ENCODE results near the gene DGKK. TPM values are rescaled to one million over a fixed set of nuclear protein-coding genes. Genes with fewer than 3 reads are reported as not detected.

DGKK gene
- total RNA-seq, 1 donor: not detected

DNA sequence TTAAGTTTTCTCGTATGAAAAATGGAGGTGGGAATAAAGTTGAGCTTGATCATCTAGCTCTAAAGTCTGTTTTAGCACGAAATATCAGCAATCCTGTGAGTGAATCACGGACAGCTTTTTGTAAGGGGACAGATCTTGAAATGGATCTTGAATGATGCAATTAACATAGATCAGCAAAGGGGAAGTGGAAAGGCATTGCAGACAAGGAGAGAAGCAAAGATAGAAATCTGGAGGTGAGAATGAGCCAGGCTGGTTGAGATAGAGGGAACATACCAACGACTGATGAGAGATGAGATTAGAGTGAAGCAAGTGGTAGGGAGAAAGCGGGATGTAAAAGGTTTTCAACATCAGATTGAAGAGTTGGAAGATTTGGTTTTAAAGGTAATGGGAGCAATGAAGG lies 4.6 kb upstream of the DGKK start:
- Histone ChIP-seq H3K4me2 (ENCODE audit: insufficient read depth, low read length) (no peak overlapping the region), H3K4me1 (ENCODE audit: insufficient read depth, low read length) (no peaks in the 10 kb centered on the region), H4K20me1 (ENCODE audit: insufficient read depth, low read length) (no peaks in the 10 kb centered on the region), H3K79me2 (ENCODE audit: insufficient read depth, low read length) (no peaks in the 10 kb centered on the region), H3K4me3 (ENCODE audit: insufficient read depth, low read length) (no peak overlapping the region), H2AFZ (ENCODE audit: low read length) (no peak overlapping the region), H3K27me3 (ENCODE audit: insufficient read depth, low read length) (peaks cover 21% of the 10 kb centered on the region), H3K9me3 (ENCODE audit: low read depth, low read length) (no peaks in the 10 kb centered on the region), H3K27ac (ENCODE audit: low read depth, low read length) (no peak overlapping the region), H3K36me3 (ENCODE audit: insufficient read depth, low read length) (no peaks in the 10 kb centered on the region)
- TF ChIP-seq, protein P1, sequence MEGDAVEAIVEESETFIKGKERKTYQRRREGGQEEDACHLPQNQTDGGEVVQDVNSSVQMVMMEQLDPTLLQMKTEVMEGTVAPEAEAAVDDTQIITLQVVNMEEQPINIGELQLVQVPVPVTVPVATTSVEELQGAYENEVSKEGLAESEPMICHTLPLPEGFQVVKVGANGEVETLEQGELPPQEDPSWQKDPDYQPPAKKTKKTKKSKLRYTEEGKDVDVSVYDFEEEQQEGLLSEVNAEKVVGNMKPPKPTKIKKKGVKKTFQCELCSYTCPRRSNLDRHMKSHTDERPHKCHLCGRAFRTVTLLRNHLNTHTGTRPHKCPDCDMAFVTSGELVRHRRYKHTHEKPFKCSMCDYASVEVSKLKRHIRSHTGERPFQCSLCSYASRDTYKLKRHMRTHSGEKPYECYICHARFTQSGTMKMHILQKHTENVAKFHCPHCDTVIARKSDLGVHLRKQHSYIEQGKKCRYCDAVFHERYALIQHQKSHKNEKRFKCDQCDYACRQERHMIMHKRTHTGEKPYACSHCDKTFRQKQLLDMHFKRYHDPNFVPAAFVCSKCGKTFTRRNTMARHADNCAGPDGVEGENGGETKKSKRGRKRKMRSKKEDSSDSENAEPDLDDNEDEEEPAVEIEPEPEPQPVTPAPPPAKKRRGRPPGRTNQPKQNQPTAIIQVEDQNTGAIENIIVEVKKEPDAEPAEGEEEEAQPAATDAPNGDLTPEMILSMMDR (IDR thresholded peaks at IDR 0.05; ENCODE audit: extremely low read depth, low read depth, low read length): no peak
- no peak for DNase-seq (ENCODE audit: insufficient read length, low spot score, missing footprints)

GRCh38 chrX:50471390-50471789 lies 765 bp upstream of the DGKK start:
- no peaks in the 10 kb centered on the region for H3K36me3 ChIP-seq (ENCODE audit: insufficient read depth, low read length)
- no peaks in the 10 kb centered on the region for H3K9me3 ChIP-seq (ENCODE audit: low read depth, low read length)
- H3K27ac ChIP-seq (ENCODE audit: low read depth, low read length): no peak overlapping the region
- no peaks in the 10 kb centered on the region for H3K79me2 ChIP-seq (ENCODE audit: insufficient read depth, low read length)
- no peaks in the 10 kb centered on the region for H4K20me1 ChIP-seq (ENCODE audit: insufficient read depth, low read length)
- H3K27me3 ChIP-seq (ENCODE audit: insufficient read depth, low read length): peaks cover 47% of the 10 kb centered on the region
- H3K4me1 ChIP-seq (ENCODE audit: insufficient read depth, low read length): no peaks in the 10 kb centered on the region
- no peak overlapping the region for H3K4me3 ChIP-seq (ENCODE audit: insufficient read depth, low read length)
- TF ChIP-seq, protein P1 (IDR thresholded peaks at IDR 0.05; ENCODE audit: extremely low read depth, low read depth, low read length): no peak
- no peak overlapping the region for H3K4me2 ChIP-seq (ENCODE audit: insufficient read depth, low read length)
- H2AFZ ChIP-seq (ENCODE audit: low read length): no peak overlapping the region
- DNase-seq (ENCODE audit: insufficient read length, low spot score, missing footprints): no peak

GRCh38 chrX:50469206-50469605 lies 1.4 kb downstream of the DGKK start:
- Histone ChIP-seq H3K4me1 (ENCODE audit: insufficient read depth, low read length) (no peaks in the 10 kb centered on the region), H3K79me2 (ENCODE audit: insufficient read depth, low read length) (no peaks in the 10 kb centered on the region), H3K9me3 (ENCODE audit: low read depth, low read length) (no peaks in the 10 kb centered on the region), H2AFZ (ENCODE audit: low read length) (no peak overlapping the region), H3K27me3 (ENCODE audit: insufficient read depth, low read length) (peaks cover 57% of the 10 kb centered on the region), H3K36me3 (ENCODE audit: insufficient read depth, low read length) (no peaks in the 10 kb centered on the region), H3K27ac (ENCODE audit: low read depth, low read length) (no peak overlapping the region), H3K4me2 (ENCODE audit: insufficient read depth, low read length) (no peak overlapping the region), H3K4me3 (ENCODE audit: insufficient read depth, low read length) (no peak overlapping the region), H4K20me1 (ENCODE audit: insufficient read depth, low read length) (no peaks in the 10 kb centered on the region)
- TF ChIP-seq, protein P1 (IDR thresholded peaks at IDR 0.05; ENCODE audit: extremely low read depth, low read depth, low read length): no peak
- no peak for DNase-seq (ENCODE audit: insufficient read length, low spot score, missing footprints)

GRCh38 chrX:50459615-50460014 lies 11.0 kb downstream of the DGKK start:
- H2AFZ ChIP-seq (ENCODE audit: low read length): no peak overlapping the region
- no peaks in the 10 kb centered on the region for H3K9me3 ChIP-seq (ENCODE audit: low read depth, low read length)
- H4K20me1 ChIP-seq (ENCODE audit: insufficient read depth, low read length): no peaks in the 10 kb centered on the region
- no peaks in the 10 kb centered on the region for H3K79me2 ChIP-seq (ENCODE audit: insufficient read depth, low read length)
- H3K27me3 ChIP-seq (ENCODE audit: insufficient read depth, low read length): peaks cover 25% of the 10 kb centered on the region
- no peaks in the 10 kb centered on the region for H3K4me1 ChIP-seq (ENCODE audit: insufficient read depth, low read length)
- no peak for DNase-seq (ENCODE audit: insufficient read length, low spot score, missing footprints)
- no peaks in the 10 kb centered on the region for H3K36me3 ChIP-seq (ENCODE audit: insufficient read depth, low read length)
- H3K4me2 ChIP-seq (ENCODE audit: insufficient read depth, low read length): no peak overlapping the region
- no peak overlapping the region for H3K4me3 ChIP-seq (ENCODE audit: insufficient read depth, low read length)
- H3K27ac ChIP-seq (ENCODE audit: low read depth, low read length): no peak overlapping the region
- TF ChIP-seq, protein P1 (IDR thresholded peaks at IDR 0.05; ENCODE audit: extremely low read depth, low read depth, low read length): no peak
